GM12872 (cell line): ENCODE data around the gene CROT.

ENCODE experiments used
- CTCF ChIP-seq: IDR thresholded peaks from 3 replicates; pipeline ENCODE4 v1.5.1; 2011; ENCODE audit warnings: low read depth, mild to moderate bottlenecking, low read length, moderate library complexity; ENCODE audit not compliant: insufficient read depth

Gene CROT

DNA sequence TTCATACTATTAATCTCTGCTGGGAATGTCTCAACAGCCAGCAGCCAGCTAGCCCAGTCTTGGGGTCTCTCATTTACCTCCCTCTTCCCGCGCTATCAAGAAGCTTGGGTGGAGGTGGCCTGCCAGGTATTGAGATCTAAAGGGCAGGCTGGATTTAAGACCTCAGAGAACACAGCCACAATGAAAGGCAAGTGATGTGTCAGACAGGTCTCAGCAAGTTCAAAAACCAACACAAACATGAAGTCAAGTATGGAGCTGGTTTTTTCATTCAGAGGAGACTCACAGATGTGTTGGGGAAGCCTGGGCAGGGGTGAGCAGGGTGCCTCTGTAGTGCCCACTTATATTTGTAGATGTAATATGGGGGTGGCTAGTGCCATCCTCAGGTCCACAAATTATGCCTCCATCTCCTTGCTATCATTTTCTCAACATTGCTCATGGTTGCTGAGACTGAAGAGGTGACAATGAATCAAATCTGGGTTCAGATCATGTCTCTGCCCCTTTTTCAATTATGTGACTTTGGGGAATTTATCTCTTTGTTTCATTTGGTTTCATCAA is 27.7 kb upstream of the CROT start:
- no peak for TF ChIP-seq CTCF

- no peak for TF ChIP-seq CTCF
Observed at GRCh38 chr7:87318741-87319140, 26.7 kb upstream of the CROT start.

- TF ChIP-seq CTCF: no peak
Observed at GRCh38 chr7:87322912-87323311, 22.6 kb upstream of the CROT start.

DNA sequence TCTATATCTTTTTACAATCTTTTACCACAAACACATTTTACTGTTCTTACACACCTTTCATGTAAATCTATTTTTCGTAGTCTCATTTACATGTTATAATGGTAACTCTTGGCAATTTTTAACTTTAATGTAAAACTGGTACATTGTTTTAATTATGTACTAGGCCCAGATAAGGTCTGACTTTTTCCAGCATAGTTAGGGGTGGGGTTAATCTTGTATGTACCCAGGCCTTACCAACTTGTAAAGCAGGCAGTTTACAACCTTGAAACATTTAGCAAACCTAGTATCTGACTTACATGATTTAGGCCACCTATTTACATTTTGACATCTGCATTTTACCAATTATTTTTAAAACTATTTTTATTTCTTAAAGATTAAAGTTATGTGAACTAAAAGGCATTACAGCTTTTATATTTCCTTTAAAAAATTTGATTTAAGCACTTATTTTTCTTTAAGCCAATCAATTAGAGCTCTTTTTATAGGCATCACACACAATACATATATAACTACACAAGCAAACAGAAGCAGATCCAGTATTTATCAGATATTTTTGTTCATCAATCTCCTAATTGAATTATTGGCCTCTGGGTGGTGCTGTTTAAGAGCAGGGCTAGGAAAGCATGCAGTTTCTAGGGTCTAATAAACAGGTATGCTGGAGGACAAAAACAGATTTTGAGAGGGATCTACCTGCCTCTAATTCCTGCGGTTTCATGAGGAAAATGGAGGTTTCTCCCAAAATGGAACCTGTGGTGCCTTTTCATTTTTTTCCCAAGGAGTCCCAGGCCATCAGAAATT is 19.7 kb upstream of the CROT start:
- no peak; the same call in 2 of the 3 replicates for TF ChIP-seq CTCF

DNA sequence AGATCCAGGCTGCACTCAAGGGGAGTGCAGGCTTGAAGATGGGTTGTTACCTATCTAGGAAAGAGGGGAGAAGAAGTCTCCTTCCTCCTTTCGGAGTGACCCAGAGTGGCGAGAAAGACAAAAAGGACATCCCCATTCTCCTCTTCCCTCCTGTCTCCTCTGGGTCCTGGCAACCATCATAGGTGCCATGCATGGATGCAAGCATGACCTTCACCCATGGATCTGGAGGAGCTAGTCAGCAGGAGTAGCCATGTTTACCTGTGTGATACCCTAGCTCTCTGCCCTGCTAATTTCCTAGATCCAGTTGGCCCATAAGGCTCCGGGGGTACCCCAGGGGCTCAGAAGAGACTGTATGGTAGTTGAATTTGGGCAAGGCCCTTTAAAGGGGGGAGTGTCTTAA is 17.2 kb upstream of the CROT start:
- no peak for TF ChIP-seq CTCF

GRCh38 chr7:87330316-87330715 is 15.1 kb upstream of the CROT start:
- no peak for TF ChIP-seq CTCF

- no peak for TF ChIP-seq CTCF
Observed at GRCh38 chr7:87330942-87331341, 14.5 kb upstream of the CROT start.
